PC-9 (cell line): Measurements from ENCODE around the gene LRRTM3. TPM values are rescaled to one million over a fixed set of nuclear protein-coding genes. Genes with fewer than 3 reads are reported as not detected.
A peak's percentile ranks its signal among the peaks of the same experiment; 100 is the strongest.

ENCODE experiments used
- BruUV-seq: library from RNA; stranded (reverse); fragments of 400-500 nt; replicated peaks from 2 replicates; lab custom pipeline; 2021; lab: Mats Ljungman, UMichigan
- CTCF ChIA-PET: fragments of 300-600 bp; sonication (Branson Sonifier 250); formaldehyde crosslinking; loops from one replicate; lab custom pipeline; 2022; ENCODE audit warnings: antibody characterized with exemption; lab: Charles Lee
- POLR2A ChIA-PET: fragments of 300-600 bp; sonication (Branson Sonifier 250); formaldehyde crosslinking; loops from one replicate; lab custom pipeline; 2022; ENCODE audit warnings: antibody characterized with exemption; ENCODE audit not compliant: unreplicated experiment; lab: Charles Lee
- DNase-seq, 2 experiments: peaks; one replicate each; pipeline versions ENCODE4 v3.0.0 to v3.0.0-alpha.2; 2015 to 2022; ENCODE audit warnings: mixed read lengths in 1 of 2
- H2AFZ ChIP-seq: fragments of 200-600 bp; sonication (generic); 2 replicates; pipeline ENCODE4 v1.8.1; 2017; ENCODE audit warnings: antibody characterized with exemption
- H3F3A ChIP-seq: fragments of 200-600 bp; sonication (generic); 2 replicates; pipeline ENCODE4 v1.8.1; 2017; ENCODE audit warnings: antibody characterized with exemption, mild to moderate bottlenecking, low read depth; ENCODE audit not compliant: insufficient read depth
- H3K27ac ChIP-seq: fragments of 200-600 bp; sonication (generic); 2 replicates; pipeline ENCODE4 v1.6.1; 2016; ENCODE audit warnings: mixed run types
- H3K27me3 ChIP-seq: fragments of 200-600 bp; sonication (generic); 2 replicates; pipeline ENCODE4 v1.6.1; 2016; ENCODE audit warnings: low read depth, mixed run types; ENCODE audit not compliant: insufficient read depth
- H3K36me3 ChIP-seq: fragments of 200-600 bp; sonication (generic); 2 replicates; pipeline ENCODE4 v1.6.1; 2016; ENCODE audit warnings: low read depth, mixed run types
- H3K4me1 ChIP-seq: fragments of 200-600 bp; sonication (generic); replicated peaks from 2 replicates; pipeline ENCODE4 v1.6.1; 2016; ENCODE audit warnings: mixed run types; ENCODE audit not compliant: insufficient read depth
- H3K4me2 ChIP-seq: fragments of 200-600 bp; sonication (generic); 2 replicates; pipeline ENCODE4 v1.6.1; 2017; ENCODE audit warnings: mixed run types
- H3K4me3 ChIP-seq: fragments of 200-600 bp; sonication (generic); 2 replicates; pipeline ENCODE4 v1.6.1; 2016; ENCODE audit warnings: mixed run types
- H3K79me2 ChIP-seq: fragments of 200-600 bp; sonication (generic); 2 replicates; pipeline ENCODE4 v1.6.1; 2017; ENCODE audit warnings: low read depth, mixed run types
- H3K9me2 ChIP-seq: fragments of 200-600 bp; sonication (generic); 2 replicates; pipeline ENCODE4 v1.8.1; 2017; ENCODE audit warnings: mild to moderate bottlenecking; ENCODE audit not compliant: insufficient read depth
- H3K9me3 ChIP-seq: fragments of 200-600 bp; sonication (generic); 2 replicates; pipeline ENCODE4 v1.8.1; 2016; ENCODE audit warnings: low read depth; ENCODE audit not compliant: insufficient read depth
- H4K20me1 ChIP-seq: fragments of 200-600 bp; sonication (generic); 2 replicates; pipeline ENCODE4 v1.8.1; 2017; ENCODE audit not compliant: insufficient read depth
- EZH2 ChIP-seq: fragments of 200-600 bp; sonication (generic); IDR thresholded peaks from 2 replicates; pipeline ENCODE4 v1.8.0; 2017; ENCODE audit warnings: antibody characterized with exemption, low read depth
- intact Hi-C: fragments of 100-400 bp; cut with micrococcal nuclease; formaldehyde crosslinking; loops from one replicate; pipeline ENCODE4 v1.10.0; 2022; ENCODE audit not compliant: unreplicated experiment
- total RNA-seq: library from RNA; stranded (reverse); gene quantifications from 2 replicates; pipeline ENCODE4 v1.2.3, GENCODE V29; 2021
- TF ChIP-seq, protein P1 (sequence below): fragments of 200-600 bp; sonication (generic); conservative IDR thresholded peaks from 2 replicates; pipeline ENCODE4 v1.6.1; 2017; ENCODE audit warnings: mixed run types, antibody characterized with exemption, mild to moderate bottlenecking, moderate library complexity

LRRTM3 gene
- total RNA-seq, 1 experiment from 2014 or later, result not detected

DNA sequence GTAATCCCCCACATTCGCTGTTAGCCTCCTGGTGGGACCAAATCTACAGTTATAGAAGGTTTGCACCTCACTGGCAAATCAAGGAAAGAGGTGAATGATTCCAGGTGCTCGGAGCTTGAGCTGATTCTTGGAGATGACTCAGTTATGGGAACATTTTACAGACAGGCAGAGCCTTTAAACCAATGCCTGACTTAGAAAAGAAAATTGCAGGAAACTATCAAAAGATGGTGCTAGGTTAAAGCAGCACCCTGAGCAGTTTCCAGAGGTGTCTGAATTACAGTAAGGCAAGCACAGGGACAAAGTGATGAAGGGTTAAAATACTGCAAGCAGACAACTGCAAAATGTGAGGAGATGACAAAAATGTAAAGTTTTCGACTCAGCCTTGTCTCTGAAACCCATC lies 2.9 kb downstream of the LRRTM3 start:
- CTCF ChIA-PET, result no interaction called here
- H3K36me3 ChIP-seq, result no peaks in the 10 kb centered on the region
- H2AFZ ChIP-seq, result no peak overlapping the region
- H3K27ac ChIP-seq, result no peak overlapping the region
- POLR2A ChIA-PET, result no interaction called here
- no peaks in the 10 kb centered on the region for H3K9me3 ChIP-seq
- H3K79me2 ChIP-seq, result no peaks in the 10 kb centered on the region
- BruUV-seq, result no TSS peak
- TF ChIP-seq EZH2, result no peak
- TF ChIP-seq, protein P1, sequence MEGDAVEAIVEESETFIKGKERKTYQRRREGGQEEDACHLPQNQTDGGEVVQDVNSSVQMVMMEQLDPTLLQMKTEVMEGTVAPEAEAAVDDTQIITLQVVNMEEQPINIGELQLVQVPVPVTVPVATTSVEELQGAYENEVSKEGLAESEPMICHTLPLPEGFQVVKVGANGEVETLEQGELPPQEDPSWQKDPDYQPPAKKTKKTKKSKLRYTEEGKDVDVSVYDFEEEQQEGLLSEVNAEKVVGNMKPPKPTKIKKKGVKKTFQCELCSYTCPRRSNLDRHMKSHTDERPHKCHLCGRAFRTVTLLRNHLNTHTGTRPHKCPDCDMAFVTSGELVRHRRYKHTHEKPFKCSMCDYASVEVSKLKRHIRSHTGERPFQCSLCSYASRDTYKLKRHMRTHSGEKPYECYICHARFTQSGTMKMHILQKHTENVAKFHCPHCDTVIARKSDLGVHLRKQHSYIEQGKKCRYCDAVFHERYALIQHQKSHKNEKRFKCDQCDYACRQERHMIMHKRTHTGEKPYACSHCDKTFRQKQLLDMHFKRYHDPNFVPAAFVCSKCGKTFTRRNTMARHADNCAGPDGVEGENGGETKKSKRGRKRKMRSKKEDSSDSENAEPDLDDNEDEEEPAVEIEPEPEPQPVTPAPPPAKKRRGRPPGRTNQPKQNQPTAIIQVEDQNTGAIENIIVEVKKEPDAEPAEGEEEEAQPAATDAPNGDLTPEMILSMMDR, result no peak
- H3K4me2 ChIP-seq, result no peak overlapping the region
- H3K4me3 ChIP-seq, result no peak overlapping the region
- no peaks in the 10 kb centered on the region for H3K4me1 ChIP-seq
- no peak for DNase-seq
- no peaks in the 10 kb centered on the region; the same call in 1 of the 2 replicates for H3K27me3 ChIP-seq
- H3F3A ChIP-seq, result no peaks in the 10 kb centered on the region
- no peaks in the 10 kb centered on the region for H3K9me2 ChIP-seq
- no peaks in the 10 kb centered on the region for H4K20me1 ChIP-seq
- intact Hi-C loops, result loop anchor here (5.0 to 10.0 kb wide), 4 partner anchors 94 to 746 kb away; no protein-coding TSS in a partner anchor

DNA sequence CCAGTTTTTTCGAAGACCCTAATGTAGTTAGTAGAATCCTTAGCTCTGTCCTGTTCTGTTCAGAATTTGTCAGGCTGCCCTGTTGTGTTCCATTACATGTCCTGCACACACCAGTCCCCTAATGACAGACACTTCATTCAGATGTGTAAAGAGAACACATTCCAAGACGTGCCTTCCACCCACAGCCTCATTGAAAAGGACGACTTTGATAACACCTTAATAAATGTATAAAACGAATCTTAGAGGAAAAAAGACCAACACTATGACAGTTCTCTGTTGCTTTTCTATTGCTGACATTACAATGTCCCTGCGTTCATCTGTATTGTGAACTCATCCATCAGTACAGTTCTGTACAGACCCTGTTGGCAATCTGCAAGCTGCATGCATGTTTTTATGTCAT lies 3.5 kb downstream of the LRRTM3 start:
- POLR2A ChIA-PET, result no interaction called here
- H4K20me1 ChIP-seq, result no peaks in the 10 kb centered on the region
- no peak for DNase-seq
- CTCF ChIA-PET, result no interaction called here
- no peak overlapping the region for H3K4me3 ChIP-seq
- no peaks in the 10 kb centered on the region for H3K79me2 ChIP-seq
- BruUV-seq, result no TSS peak
- H3K9me3 ChIP-seq, result no peaks in the 10 kb centered on the region
- H3K9me2 ChIP-seq, result no peaks in the 10 kb centered on the region
- H3K4me1 ChIP-seq, result no peaks in the 10 kb centered on the region
- H3F3A ChIP-seq, result no peaks in the 10 kb centered on the region
- no peak overlapping the region for H2AFZ ChIP-seq
- H3K27ac ChIP-seq, result no peak overlapping the region
- TF ChIP-seq, protein P1, result no peak
- no peak for TF ChIP-seq EZH2
- no peak overlapping the region for H3K4me2 ChIP-seq
- H3K36me3 ChIP-seq, result no peaks in the 10 kb centered on the region
- H3K27me3 ChIP-seq, result no peaks in the 10 kb centered on the region; the same call in 1 of the 2 replicates
- intact Hi-C loops, result loop anchor here (5.0 to 10.0 kb wide), 4 partner anchors 95 to 747 kb away; no protein-coding TSS in a partner anchor

DNA sequence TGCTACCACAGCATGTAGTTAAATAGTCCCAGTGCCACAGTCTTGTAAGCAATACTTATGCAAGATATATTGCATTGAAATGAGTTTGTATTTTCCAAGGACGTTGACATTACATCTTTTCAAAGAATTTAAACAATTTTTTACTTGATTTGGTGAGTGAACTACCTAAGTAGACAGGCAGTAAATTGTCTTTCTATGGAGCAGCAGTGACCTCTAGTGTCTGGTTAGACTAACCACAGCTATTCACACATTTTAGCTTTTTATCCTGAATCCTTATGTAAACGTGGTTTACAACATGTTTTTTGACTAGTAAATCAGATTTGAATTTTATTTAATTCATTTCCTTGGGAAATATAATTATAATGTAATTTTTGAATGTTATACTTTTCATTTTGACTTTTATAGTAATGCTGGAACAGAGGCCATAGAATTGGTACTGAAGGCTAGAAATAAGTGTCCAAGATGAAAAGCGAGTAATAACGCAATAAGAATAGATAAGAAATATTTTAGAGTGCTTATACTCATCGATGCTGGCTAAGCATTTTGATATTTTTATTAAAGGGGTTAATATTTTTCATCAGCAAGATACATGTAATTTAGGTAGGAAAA lies 5.6 kb downstream of the LRRTM3 start:
- no TSS peak for BruUV-seq
- Histone ChIP-seq H3K4me1 (no peaks in the 10 kb centered on the region), H3K4me2 (no peak overlapping the region), H3K36me3 (no peaks in the 10 kb centered on the region), H3K9me2 (no peaks in the 10 kb centered on the region), H3K79me2 (no peaks in the 10 kb centered on the region), H3K27ac (no peak overlapping the region), H3K27me3 (no peaks in the 10 kb centered on the region; the same call in 1 of the 2 replicates), H2AFZ (no peak overlapping the region), H3K4me3 (no peak overlapping the region), H4K20me1 (no peaks in the 10 kb centered on the region), H3K9me3 (no peaks in the 10 kb centered on the region), H3F3A (no peaks in the 10 kb centered on the region)
- DNase-seq, result no peak
- ChIA-PET CTCF (interaction anchor here (0.5 kb wide), 2 partner anchors 801 to 961 kb away, joined by 4 to 7 read pairs; no protein-coding TSS in a partner anchor), POLR2A (interaction anchor here (0.6 kb wide), 1 partner anchor 751 kb away, joined by 4 read pairs; no protein-coding TSS in a partner anchor)
- intact Hi-C loops, result loop anchor here (2.0 to 10.0 kb wide), 3 partner anchors 591 to 849 kb away; no protein-coding TSS in a partner anchor
- TF ChIP-seq, protein P1, result peak; percentile 92
- no peak for TF ChIP-seq EZH2
